HG02759 (cell line): Measurements from ENCODE around the gene UTP15.
A peak's percentile ranks its signal among the peaks of the same experiment; 100 is the strongest.

Source experiments
- ATAC-seq: cut with Tn5 transposase; IDR thresholded peaks from one replicate; pipeline ENCODE4 v1.9.1; 2021; ENCODE audit warnings: mild to moderate bottlenecking, moderate library complexity; ENCODE audit not compliant: unreplicated experiment

UTP15 gene

DNA sequence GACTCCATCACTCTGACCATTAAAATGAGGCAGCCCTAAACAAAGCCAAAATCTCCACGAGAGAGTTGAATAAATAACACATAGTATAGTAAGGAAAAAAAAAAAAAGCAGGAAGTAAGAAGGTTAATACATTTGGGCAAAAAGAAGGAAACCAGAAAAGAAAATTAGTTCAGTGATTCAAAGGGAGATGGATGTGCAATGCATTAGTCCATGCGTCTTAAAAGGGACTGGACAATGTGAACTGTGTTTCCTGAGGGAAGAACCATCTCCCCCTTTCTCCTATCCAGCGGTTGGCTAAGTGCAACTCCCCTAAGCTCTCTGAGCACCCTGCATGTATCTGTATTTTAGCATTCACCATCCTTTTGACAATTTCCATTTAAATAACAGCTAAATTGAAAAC lies 1.5 kb upstream of the UTP15 start:
- no peak for ATAC-seq

DNA sequence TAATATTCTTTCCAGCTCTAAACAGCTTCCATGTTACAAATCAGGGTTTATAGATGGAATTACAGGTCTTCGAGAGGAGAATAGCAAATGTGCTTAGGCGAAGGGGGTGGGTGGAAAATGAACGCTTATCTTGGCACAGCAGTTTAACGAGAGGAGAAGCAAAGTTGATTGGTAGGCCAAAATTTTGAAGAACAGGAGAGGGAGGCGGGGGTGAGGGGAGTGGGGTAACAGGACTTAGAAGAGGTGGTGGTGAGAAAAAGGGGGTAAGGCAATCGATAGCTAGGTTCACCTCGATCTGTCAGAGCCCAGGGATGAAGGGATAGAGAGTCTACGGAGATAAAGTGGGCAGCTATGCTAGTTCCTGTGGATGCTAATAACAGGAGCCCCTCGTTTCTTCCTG lies 868 bp upstream of the UTP15 start:
- ATAC-seq: peak; percentile 2

DNA sequence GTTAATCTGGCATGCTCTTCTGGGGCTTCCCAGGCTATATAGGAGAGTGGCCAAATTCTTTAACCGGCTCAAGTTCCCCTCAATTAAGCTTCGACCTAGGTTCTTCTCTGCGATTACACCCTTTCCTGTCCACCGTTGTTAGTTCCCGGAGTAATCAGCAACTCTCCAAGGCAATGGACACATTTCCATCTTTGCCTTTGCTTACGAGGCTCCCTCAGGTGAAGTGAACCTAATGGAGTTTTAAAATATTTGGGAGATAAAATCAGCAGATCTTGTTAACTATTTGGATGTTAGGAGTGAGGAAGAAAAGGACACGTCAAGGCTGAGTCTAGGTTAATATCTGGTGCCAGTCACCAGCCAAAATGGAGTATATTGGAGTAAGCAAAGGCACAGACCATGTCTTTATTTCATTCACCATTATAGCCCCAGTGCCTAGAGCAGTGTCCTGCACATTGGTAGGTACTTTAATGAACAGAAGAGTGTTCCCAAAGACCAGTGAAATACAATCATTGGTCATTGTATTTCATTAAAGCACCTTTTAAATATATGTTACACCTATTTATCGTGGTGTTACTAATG lies 515 bp downstream of the UTP15 start:
- ATAC-seq: no peak

DNA sequence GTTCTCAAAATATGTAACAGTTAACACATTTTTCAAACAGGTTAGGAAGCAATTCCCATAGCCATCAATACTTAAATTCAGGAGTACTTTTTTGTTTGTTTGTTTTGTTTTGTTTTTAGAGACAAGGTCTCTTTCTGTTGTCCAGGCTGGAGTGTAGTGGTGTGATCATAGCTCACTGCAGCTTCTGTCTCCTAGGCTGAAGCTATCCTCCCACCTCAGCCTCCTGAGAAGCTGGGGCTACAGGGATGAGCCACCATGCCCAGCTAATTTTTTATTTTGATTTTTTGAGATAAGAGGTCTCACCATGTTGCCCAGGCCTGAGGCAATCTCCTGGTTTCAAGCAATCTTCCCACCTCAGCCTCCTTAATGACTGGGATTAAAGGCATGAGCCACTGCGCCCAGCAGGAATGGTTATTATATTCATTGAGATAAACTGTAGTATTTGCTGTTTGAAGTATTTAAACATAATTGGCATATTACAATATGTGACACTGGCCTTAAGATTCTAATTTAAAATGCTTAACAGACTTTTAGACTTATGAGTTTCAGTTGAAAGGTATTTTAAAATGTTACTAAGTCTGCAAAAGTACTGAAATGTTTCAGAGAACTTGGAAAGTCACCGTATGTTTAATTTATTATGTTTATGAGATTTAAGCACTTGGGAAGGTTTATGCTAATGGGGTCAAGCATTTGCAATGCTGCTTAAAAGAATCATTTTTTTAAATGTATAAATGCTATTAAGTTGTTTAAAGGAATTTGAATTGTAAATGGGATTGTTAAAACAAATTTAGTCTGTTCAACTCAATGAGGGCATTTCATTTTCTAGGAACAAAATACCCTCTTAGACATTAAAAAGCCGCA lies 17.0 kb downstream of the UTP15 start:
- no peak for ATAC-seq

DNA sequence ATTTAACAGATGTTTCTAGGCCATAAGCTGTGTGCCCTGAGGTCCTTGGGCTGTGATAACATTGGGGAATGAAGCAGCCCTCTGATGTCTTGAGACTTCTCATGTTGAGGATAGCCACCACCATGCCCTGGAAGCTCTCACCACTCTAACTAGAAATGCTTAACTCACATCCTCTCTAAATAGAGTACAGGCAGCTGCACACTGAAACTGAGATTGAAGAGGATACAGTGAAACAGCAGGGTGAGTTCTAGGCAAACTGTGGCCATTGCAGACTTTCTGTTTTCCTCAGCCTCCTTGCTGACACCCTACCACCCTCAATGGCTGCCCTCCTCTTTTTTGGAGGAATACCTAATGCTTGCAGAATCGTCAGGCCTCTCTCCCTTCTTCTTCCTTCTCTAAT lies 22.4 kb downstream of the UTP15 start:
- ATAC-seq: peak; percentile 56

DNA sequence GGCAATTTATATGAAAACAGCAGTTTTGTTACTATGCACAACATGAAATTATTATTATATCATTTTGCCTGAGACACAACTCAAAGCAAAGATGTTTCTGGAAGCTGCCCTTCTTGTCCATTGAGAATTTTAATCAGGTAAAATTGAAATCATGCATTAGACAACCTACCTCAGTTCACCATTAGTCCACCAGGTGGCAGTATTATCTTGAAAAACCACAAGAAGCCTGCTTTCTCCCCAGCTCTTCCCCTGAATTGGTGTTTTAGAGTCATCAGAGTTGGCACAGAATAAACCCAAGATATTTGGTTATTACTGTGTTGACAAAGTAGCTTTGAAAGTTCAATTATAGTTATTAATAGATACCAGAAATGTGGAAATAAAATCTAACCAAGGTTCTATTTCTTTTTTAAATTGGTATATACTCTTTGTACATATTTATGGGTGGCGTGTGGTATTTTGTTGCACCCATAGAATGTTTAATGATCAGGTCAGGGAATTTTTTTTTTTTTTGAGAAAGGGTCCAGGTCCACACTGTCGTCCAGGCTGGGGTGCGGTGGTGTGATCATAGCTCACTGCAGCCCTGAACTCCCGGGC lies 25.7 kb downstream of the UTP15 start:
- ATAC-seq: peak; percentile 66

DNA sequence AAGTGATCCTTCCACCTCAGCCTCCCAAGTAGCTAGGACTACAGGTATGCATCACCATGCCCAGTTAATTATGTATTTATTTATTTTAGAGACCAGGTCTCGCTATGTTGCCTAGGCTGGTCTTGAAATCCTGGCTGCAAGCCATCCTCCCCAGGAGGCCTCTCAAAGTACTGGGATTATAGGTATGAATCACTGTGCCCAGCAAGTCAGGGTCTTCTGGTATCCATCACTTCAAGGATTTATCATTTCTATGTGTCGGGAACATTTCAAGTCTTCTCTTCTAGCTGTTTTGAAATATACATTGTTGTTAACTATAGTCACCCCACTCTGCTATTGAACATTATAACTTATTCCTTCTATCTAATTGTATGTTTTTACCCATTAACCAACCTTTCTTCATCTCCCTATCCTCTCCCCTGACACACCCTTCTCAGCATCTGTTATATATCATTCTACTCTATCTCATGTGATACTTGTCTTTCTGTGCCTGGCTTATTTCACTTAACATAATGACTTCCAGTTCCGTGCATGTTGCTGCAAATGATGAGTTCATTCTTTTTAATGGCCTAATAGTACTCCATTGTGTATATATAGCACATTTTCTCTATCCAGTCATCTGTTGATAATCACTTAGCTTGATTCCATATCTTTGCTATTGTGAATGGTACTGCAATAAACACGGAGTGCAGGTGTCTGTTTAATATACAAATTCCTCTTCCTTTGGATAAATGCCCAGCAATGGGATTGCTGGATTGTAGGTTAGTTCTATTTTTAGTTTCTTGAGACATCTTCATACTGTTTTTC lies 26.4 kb downstream of the UTP15 start:
- ATAC-seq: no peak

DNA sequence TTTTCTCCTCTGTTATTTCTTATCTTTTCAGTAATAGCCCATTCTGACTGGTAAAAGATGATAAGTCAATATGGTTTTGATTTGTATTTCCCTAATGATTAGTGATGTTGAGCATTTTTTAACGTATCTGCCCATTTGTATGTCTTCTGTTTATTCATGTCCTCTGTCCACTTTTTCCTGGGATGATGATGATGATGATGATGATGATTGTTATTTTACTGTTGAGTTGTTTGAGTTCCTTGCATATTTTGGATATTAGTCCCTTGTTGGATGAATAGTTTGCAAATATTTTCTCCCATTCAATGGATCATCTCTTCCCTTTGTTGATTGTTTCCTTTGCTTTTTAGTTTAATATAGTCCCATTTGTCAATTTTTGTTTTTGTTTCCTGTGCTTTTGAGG lies 27.0 kb downstream of the UTP15 start:
- no peak for ATAC-seq

DNA sequence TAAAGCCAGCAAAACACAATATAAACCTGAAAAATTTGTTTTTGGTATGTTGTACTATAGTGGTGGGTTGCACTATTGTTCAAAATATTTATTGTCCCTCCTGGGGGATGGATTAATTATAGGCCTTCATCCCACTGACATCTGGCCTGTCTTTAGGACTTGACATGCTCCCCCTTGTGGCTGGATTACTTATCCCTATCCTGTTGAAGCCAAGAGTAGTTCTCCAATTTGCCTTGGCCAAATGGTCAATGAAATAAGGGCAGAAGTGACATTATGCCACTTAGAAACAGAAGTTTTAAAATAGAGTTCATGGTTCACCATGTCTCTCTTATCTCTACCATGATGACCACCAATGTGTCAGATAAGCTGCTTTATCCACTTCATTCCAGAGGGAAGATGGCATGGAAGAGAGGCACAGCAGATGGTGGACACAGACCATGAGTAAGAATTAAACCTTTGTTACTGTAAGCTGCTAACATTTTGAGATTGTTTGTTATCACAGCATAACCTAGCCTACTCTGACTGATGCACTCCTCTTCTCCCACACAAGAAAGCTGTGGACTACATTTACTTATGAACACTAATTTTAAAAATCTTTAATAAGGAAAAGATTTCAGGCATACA lies 31.3 kb downstream of the UTP15 start:
- no peak for ATAC-seq

DNA sequence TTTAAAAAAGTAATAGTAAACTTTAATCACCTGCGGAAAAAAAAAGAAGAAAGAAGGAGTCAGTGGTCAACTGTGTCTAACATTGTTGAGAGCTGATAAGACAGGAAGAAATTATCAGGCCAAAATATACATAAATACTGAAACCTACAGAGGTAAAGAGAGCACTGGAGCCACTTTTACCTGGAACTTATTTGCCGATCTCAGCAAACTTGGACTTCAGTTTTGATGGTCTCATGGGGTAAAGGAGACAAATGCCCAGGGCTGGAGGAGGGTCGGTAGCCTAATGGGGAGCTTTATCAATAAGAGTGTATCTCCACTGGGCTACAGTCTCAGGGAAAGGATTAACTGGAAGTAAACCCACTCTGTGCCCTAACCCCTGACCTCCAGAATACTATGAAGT lies 33.8 kb downstream of the UTP15 start:
- ATAC-seq: no peak

DNA sequence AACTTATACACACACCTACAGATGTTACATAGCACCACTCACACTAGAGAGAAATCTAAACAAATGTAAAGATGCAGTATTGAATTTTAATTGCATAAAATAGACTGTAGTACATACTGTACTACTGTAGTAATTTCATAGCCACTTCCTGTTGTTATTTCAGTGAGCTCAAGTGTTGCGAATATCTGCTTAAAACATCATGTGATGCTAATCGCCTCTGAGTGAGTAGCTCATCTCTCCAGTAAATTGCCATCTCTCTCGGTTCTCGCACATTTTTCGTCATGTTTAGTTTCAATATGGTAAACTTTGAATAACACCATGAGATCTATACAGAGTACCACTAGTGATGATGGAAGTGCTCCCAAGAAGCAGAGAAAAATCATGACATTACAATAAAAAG lies 38.5 kb downstream of the UTP15 start:
- ATAC-seq: no peak

DNA sequence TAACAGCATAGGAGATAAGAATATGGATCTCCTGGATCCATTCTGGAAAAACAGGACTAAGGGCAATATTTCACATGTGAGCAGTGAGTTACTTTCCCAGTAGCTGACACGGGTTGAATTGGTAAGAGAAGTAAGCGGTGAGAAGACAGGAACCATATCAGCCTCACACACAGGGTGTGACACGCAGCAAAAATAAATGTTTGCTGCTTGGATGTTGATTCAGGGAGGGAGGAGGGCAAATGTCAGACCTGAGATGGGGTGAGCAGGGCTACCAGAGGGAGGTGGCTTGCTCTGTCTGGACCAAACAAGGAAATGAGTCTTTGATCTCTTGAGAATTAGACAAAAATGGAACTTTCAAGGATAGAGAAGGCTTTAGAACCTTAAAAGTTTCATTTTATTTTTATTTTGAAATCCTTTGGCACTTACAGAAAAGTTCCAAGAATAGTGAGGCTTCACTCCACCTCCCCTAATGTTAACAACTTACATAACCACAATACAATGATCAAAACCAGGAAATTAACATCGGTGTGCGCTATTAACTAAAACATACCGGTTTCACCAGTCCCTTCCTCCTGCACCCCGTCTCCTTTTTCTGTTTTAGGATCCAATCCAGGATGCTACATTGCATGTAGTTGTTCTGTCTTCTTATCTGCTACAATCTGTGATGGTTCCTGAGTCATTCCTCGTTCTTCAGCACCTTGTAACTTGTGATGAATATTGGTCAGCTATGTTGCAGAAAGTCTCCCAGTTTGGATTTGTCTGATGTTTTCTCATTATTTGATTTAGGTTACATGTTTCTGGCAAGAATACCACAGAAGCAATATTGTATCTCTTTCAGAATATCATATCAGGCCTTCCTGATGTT lies 39.9 kb downstream of the UTP15 start:
- no peak for ATAC-seq

DNA sequence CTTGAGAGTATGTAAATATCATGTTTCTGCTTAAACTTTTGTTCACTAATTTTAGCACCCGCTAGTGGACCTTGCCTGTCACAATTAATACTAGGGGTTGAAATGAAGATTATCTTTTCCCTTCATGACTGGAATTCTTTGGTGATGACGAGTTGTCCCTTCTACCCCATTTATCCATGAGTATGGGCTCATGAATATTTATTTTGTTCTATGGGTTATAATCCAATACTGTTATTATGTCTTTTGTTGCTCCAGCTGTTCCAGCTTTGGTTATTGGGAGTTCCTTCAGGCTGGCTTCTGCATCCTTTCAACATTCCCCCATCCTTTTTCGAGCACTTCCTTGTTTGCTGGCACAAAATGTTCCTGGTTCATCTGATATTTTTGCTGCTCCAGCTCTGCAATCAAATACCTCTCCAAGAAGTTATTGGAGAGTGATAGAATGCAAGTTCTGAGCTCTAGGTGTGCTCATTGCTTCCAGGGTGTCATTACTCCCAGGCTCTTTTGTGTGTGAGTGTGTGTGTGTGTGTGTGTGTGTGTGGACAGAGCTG lies 40.7 kb downstream of the UTP15 start:
- ATAC-seq: no peak

DNA sequence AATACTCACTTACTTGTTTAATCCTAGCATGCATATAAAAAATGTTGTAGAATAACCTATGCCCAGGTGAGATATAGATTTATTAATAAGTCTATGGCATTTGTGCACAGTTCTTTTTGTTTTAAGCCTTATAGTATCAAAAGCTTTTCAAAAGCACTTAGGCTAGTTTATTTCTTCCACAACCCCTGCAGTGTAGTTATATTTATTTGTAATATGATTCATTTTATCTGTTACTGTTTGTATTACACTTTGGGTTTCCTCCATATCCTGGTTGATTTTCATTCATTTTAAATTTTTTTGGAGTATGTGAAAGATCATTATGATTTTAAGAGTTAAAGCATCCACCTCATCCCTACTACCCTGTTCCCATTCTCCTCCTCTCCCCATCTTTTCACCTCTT lies 41.7 kb downstream of the UTP15 start:
- ATAC-seq: no peak

DNA sequence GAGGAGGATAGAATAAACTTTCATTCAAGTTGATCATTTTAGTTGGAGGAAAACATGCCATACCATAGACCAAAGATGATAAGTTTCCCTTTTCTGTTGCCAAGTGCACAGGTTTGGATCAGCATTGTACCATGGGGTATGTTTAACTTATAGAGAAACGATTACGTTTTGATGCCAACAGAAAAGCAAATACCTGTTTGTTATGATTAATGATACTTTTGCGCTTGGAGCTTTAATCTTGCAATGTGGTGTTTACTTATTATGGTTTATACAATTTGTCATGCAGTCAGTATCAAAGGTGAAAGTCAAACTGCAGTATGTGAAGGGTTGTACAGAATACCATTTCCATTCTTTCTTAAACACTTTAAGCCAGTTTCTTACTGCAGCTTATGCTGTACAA lies 47.3 kb downstream of the UTP15 start:
- ATAC-seq: no peak

DNA sequence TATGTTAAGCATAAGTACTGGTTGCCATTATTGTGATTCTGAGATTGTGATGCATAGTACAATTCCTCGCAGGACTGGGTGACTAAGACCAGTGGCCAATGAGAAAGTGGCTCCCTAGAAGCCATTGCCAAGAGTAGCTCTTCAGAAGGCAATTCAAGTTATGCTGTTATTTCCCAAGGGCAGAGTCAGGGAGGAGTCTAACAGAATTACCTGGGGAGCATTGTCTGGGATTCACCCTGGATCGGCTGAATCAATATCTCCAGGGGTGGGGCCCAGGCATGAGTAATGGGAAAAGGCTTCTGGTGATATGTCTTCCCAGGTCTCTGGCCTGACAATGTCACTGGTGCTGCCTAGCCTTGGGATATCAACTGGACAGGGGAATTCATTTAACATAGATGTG lies 49.5 kb downstream of the UTP15 start:
- ATAC-seq: no peak

DNA sequence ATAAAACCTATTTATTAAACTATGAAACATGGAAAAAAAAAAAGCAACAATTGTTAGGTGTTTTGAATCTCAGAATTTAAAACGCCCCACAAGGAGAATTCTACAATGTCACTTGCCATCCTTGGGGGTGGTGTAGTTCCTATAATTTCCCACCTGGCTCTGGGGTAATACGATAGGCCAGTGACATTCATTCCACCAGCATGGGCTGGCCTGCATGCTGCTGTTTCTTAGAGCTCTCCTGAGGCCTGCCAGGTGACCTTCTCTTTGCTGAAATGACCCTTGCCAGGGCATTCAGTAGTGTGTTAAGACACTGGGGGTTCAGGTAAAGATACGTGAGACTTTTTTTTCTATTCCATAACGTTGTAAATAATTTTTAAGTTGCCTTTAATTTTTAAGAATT lies 50.4 kb downstream of the UTP15 start:
- no peak for ATAC-seq

DNA sequence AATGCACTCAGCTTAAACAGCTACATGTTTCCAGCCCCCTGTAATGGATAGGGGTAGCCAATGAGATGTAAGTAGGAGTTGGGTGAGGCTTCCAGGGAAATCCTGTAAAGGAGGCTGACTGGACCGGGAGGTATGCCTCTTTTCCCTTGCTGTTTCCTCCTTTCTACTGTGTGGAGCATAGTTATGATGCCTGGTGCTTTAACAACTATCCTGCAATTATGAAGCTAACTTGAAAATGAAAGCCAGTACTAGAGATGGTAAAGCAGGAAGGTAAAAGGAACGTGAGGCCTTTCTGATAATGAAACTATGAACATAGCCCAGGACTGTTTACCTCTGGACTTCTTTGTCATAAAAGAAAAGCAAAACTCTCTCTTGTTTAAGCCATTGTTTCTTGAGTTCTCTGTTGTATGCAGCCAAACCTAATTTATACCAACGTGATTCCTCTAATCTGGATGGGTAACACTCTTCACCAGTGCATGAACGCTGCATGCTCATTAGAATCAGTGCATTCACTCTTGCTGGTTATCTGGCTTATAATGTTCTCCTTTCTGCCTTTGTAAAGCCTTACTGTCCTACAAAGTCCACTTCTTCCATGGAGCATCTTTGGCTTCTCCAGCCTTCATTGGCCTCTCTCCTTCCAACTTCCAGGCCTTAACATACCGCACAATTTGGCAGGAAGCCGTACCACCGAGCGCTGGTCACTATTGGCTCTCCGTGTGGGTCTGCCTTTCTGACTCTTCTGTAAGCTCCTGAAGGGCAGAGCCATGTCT lies 52.2 kb downstream of the UTP15 start:
- no peak for ATAC-seq
